Right lobe of liver (tissue), 6 donors: ENCODE results near the gene TACR1. TPM values are rescaled to one million over a fixed set of nuclear protein-coding genes. Genes with fewer than 3 reads are reported as not detected.

Source experiments
- ATAC-seq, 4 donors: fragments of 200-7000 bp; cut with Tn5 transposase; one replicate each; pipeline ENCODE4 v1.9.1; 2020; ENCODE audit warnings: mild to moderate bottlenecking in 4 of 4, moderate library complexity in 4 of 4
- DNase-seq, 3 donors: peaks; one replicate each; pipeline ENCODE4 v3.0.0-alpha.2; 2020
- H3K27ac ChIP-seq, 3 donors: fragments of 200-600 bp; one replicate each; pipeline ENCODE4 v1.8.0; 2022
- H3K27me3 ChIP-seq, 2 donors: fragments of 200-600 bp; one replicate each; pipeline ENCODE4 v1.8.0; 2022
- H3K36me3 ChIP-seq, 4 donors: fragments of 200-600 bp; sonication (generic) in 1 of 4; one replicate each; pipeline versions ENCODE4 v1.5.1 to v1.8.0; 2017 to 2022; ENCODE audit warnings: control low read depth in 1 of 4
- H3K4me1 ChIP-seq, 4 donors: fragments of 200-600 bp; sonication (generic) in 1 of 4; one replicate each; pipeline versions ENCODE4 v1.5.1 to v1.8.0; 2017 to 2022; ENCODE audit warnings: control low read depth in 1 of 4
- H3K4me3 ChIP-seq, 3 donors: fragments of 200-600 bp; one replicate each; pipeline ENCODE4 v1.8.0; 2022
- H3K9me3 ChIP-seq, 4 donors: fragments of 200-600 bp; sonication (generic) in 1 of 4; one replicate each; pipeline versions ENCODE4 v1.5.1 to v1.8.0; 2017 to 2022; ENCODE audit warnings: control low read depth in 1 of 4
- POLR2A ChIP-seq: fragments of 450-650 bp; IDR thresholded peaks from one replicate; pipeline ENCODE4 v1.6.1; 2017; ENCODE audit warnings: antibody characterized with exemption, mild to moderate bottlenecking
- WGBS: methylation state at CpG from one replicate; pipeline ENCODE4 v1.1.6; 2018; ENCODE audit warnings: low coverage, low lambda C conversion rate; ENCODE audit not compliant: insufficient coverage; ENCODE audit errors: missing lambda C conversion rate; 5-methylcytosine and 5-hydroxymethylcytosine counted together
- intact Hi-C, 2 donors: fragments of 100-400 bp; cut with DNase I; formaldehyde crosslinking; loops; one replicate each; pipeline versions ENCODE4 v1.11.2 to v1.14.1; 2022
- total RNA-seq, 6 experiments: library from RNA; depleted of rRNA in 2 of 6; stranded (reverse); fragments of >200 nt in 2 of 6; fragmentation: NEBNext Ultra II Directional in 3 of 6; extraction: Animal tissue kit (Norgen Biotek cat#: 25700) in 3 of 6; gene quantifications; one replicate each; pipeline versions ENCODE4 v1.1.0 to v1.2.4, GENCODE V29; 2016 to 2023
- TF ChIP-seq, protein P1 (sequence below), 4 donors: fragments of 200-600 bp in 3 of 4; fragments of 450-650 bp in 1 of 4; IDR thresholded peaks; one replicate each; pipeline versions ENCODE4 v1.5.1 to v1.8.0; 2016 to 2022; ENCODE audit warnings: antibody characterized with exemption in 4 of 4, mild to moderate bottlenecking in 2 of 4
- donor health status: DM: no; HTN: yes; CAD: no.
- donor health status: DM: no; HTN: no; CAD: no.
- donor health status: DM: no; HTN: no; CAD: no.
- donor health status: DM: no; HTN: yes; CAD: no.
- donor health status: DM: no; HTN: yes; CAD: no.

The TACR1 gene
- total RNA-seq, 6 experiments from 2014 or later: not detected

DNA sequence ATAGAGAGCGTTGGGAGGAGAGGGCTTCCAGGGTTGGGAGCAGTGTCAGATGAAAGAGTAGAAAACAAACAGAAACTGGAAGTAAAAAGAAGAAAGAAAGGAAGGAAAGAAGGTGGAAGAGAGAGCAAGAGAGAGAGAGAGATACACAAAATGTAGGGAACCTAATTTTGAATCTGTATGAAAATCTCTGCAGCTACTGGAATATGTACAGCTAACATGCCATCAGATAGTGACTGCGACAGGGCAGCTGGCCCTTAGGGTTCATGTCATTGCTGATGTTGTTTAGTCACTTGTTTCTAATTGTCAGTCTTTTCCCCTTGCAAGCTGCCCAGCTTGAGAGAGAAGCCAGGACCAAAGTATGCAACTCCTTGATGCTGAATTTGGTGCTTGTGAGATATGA, 155.0 kb downstream of the TACR1 start:
- Histone ChIP-seq H3K27ac (no peak overlapping the region), H3K4me1 (no peaks in the 10 kb centered on the region), H3K27me3 (no peaks in the 10 kb centered on the region), H3K4me3 (no peak overlapping the region), H3K9me3 (no peaks in the 10 kb centered on the region), H3K36me3 (no peaks in the 10 kb centered on the region)
- intact Hi-C loops: no loop called here
- 83% methylated on average over 2 of the region's 2 CpGs for WGBS
- no peak for ATAC-seq
- TF ChIP-seq, protein P1, sequence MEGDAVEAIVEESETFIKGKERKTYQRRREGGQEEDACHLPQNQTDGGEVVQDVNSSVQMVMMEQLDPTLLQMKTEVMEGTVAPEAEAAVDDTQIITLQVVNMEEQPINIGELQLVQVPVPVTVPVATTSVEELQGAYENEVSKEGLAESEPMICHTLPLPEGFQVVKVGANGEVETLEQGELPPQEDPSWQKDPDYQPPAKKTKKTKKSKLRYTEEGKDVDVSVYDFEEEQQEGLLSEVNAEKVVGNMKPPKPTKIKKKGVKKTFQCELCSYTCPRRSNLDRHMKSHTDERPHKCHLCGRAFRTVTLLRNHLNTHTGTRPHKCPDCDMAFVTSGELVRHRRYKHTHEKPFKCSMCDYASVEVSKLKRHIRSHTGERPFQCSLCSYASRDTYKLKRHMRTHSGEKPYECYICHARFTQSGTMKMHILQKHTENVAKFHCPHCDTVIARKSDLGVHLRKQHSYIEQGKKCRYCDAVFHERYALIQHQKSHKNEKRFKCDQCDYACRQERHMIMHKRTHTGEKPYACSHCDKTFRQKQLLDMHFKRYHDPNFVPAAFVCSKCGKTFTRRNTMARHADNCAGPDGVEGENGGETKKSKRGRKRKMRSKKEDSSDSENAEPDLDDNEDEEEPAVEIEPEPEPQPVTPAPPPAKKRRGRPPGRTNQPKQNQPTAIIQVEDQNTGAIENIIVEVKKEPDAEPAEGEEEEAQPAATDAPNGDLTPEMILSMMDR (IDR thresholded peaks at IDR 0.05): no peak
- no peak for TF ChIP-seq POLR2A
- DNase-seq: no peak

DNA sequence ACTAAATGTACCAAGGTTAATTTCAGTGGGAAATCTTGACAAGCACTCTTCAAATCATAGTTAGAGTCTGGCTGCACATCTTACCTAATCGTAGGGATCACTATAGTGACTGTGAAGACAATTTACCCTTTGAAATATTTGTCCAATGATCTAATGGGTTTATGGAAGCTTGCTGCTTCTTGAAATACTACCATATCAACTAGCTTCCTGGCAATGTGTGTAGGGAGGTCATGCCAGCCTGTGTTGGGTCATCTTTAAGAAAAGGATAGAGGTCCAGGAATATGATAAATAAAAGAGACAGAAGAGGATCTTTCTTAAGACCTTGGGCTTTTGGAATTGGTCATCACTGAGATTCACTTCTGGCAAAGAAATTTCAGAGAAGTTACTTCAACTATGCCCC, 156.5 kb downstream of the TACR1 start:
- no peaks in the 10 kb centered on the region for H3K36me3 ChIP-seq
- intact Hi-C loops: no loop called here
- no peak overlapping the region for H3K4me3 ChIP-seq
- no peak for ATAC-seq
- no peaks in the 10 kb centered on the region for H3K4me1 ChIP-seq
- H3K27ac ChIP-seq: no peak overlapping the region
- no peaks in the 10 kb centered on the region for H3K27me3 ChIP-seq
- DNase-seq: no peak
- no peaks in the 10 kb centered on the region for H3K9me3 ChIP-seq
- TF ChIP-seq, protein P1 (IDR thresholded peaks at IDR 0.05): no peak
- TF ChIP-seq POLR2A: no peak
- WGBS: 75% methylated on average over 1 of the region's 1 CpG

DNA sequence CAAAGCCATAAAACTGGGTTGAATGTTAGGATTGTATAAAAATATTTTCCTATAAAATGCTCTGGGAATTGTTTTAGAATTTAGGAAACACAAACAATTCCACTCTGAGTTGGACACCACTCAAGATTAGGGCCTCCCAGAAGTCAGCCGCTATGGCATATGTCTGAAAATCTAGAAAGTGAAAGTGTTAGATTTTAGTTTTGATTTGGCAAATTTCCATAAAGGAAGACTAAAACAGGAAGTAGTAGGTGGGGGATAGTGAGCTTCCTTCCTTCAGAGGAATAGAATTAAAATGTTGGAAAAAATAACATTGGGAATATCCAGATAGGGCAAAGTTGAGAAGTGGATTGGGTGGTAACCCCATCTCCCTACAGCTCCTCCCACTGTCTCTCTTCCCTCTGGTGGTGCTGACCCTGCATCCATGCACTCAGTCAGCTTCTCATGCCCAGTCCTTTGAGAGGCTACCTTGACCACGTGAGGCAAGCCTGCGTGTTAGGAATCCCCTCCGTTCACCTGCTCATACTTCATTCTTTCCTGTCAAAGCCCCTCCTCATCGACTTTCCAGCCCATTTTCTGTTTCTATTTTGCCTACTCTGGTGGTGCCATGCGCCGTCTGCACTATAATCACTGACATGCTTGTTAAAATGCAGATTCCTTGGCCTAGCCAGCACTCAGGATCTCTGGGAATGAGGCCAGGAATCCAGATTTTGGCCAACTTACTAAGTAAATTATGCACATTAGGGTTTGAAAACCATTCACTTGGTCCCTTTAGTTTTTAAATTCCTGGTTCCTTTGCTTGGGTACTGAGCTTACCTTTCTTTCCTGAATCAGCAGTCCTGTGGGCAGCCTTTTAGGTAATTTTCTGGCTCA, 157.4 kb downstream of the TACR1 start:
- DNase-seq: no peak
- H3K27ac ChIP-seq: no peak overlapping the region
- no peaks in the 10 kb centered on the region for H3K9me3 ChIP-seq
- 74% methylated on average over 7 of the region's 7 CpGs for WGBS
- peak; percentile 22 to 49 (median 29) for ATAC-seq
- H3K36me3 ChIP-seq: no peaks in the 10 kb centered on the region
- H3K4me1 ChIP-seq: no peaks in the 10 kb centered on the region
- TF ChIP-seq, protein P1 (IDR thresholded peaks at IDR 0.05): no peak
- no peak for TF ChIP-seq POLR2A
- no peak overlapping the region for H3K4me3 ChIP-seq
- H3K27me3 ChIP-seq: no peaks in the 10 kb centered on the region
- intact Hi-C loops: no loop called here

DNA sequence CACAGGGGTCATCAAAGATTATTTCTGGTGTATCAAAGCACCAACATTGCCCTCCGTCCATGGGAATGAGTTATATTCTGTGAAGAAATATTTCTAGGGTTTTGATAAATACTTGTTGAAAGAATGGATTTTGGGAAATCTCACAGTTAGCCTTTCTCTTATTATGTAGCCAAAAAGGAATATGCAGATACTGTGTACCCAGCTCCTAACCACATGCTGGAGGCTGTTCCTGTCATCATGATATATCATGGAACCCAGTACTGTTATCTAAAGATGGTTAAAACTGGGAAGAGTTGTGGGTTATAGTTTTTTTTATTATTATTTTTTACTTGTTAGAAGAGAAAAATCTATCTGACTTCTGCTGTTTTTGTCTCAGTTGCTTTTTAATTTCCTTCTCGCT, 158.1 kb downstream of the TACR1 start:
- Histone ChIP-seq H3K4me3 (no peak overlapping the region), H3K9me3 (no peaks in the 10 kb centered on the region), H3K36me3 (no peaks in the 10 kb centered on the region), H3K27me3 (no peaks in the 10 kb centered on the region), H3K4me1 (no peaks in the 10 kb centered on the region), H3K27ac (no peak overlapping the region)
- no peak for TF ChIP-seq POLR2A
- TF ChIP-seq, protein P1 (IDR thresholded peaks at IDR 0.05): no peak
- no peak for ATAC-seq
- WGBS: 88% methylated on average over 2 of the region's 2 CpGs
- no peak for DNase-seq
- intact Hi-C loops: no loop called here
